GM19397 (cell line): ENCODE measurements around the gene ATP6V0A1.
A peak's percentile ranks its signal among the peaks of the same experiment; 100 is the strongest.
"Not testable (repeated sequence)": the region's sequence is repeated elsewhere in the genome, so short reads cannot be mapped to it uniquely, and the experiment has no call there.

Experiments used
- ATAC-seq: cut with Tn5 transposase; IDR thresholded peaks from one replicate; pipeline ENCODE4 v1.9.1; 2021; ENCODE audit warnings: mild to moderate bottlenecking, moderate library complexity; ENCODE audit not compliant: unreplicated experiment

The ATP6V0A1 gene

DNA sequence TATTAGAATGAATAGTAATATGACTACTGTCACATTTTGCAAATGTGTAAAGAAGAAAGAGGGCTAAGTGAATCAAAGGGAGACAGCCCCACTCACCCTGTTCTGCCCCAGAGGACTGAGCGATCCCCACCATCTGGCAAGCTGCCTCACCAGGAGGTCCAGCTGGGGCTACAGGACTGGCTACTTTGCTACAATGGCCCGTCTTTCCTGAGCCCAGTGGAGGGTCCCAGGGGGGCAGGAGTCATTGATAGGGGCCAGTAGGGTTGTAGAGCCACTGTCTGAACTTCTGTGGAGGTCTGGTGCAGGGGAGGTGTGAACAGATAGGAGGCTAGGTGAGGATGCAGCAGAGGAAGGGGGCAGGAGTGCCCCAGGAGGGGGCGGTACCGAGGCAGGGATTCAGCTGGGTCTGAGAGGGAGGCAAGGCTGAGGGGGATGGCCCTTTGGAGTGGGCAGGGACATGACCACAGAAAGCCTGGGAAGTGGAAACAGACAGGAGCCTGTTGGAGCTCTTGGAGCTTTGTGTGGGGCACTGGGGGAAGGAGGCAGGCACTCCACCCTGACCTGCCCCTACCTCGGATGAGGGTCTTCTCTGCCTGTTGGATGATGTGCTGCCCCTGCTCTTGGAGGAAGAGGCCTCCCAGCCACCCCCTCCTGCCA, 97.4 kb downstream of the ATP6V0A1 start:
- ATAC-seq: not testable (repeated sequence)

DNA sequence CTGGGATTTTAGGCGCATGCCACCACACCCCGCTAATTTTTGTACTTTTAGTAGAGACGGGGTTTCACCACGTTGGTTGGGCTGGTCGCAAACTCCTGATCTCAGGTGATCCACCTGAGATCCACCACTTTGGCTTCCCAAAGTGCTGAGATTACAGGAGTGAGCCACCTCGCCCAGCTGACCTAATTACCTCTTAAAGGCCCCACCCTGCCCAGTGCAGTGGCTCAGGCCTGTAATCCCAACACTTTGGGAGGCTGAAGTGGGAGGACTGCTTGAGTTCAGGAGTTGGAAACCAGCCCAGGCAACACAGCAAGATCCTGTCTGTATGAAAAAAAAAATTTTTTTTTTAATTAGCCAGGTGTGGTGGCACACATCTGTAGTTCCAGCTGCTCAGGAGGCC, 100.4 kb downstream of the ATP6V0A1 start:
- no peak for ATAC-seq

GRCh38 chr17:42560246-42560645, 101.6 kb downstream of the ATP6V0A1 start:
- ATAC-seq: no peak

GRCh38 chr17:42561897-42562387, 103.3 kb downstream of the ATP6V0A1 start, which contains the start of gene COASY:
COASY (plus strand) TSS chr17:42562148; CDS start chr17:42562623, 475 bp downstream.
- no peak for ATAC-seq

DNA sequence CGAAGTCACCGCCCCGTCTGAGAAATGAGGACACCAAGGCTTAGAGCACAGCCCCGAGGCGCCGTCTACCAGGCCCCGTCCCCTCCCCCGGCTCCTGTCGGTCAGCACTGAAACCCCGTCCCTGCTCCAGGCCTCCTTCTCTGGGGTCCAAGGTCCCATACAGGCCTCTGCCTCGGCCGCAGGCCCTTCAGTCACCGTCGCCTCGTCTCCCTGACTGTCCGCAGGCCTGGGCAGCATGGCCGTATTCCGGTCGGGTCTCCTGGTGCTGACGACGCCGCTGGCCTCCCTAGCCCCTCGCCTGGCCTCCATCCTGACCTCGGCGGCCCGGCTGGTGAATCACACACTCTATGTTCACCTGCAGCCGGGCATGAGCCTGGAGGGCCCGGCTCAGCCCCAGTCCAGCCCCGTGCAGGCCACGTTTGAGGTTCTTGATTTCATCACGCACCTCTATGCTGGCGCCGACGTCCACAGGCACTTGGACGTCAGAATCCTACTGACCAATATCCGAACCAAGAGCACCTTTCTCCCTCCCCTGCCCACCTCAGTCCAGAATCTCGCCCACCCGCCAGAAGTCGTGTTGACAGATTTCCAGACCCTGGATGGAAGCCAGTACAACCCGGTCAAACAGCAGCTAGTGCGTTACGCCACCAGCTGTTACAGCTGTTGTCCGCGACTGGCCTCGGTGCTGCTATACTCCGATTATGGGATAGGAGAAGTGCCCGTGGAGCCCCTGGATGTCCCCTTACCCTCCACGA, 103.9 kb downstream of the ATP6V0A1 start:
- ATAC-seq: no peak

DNA sequence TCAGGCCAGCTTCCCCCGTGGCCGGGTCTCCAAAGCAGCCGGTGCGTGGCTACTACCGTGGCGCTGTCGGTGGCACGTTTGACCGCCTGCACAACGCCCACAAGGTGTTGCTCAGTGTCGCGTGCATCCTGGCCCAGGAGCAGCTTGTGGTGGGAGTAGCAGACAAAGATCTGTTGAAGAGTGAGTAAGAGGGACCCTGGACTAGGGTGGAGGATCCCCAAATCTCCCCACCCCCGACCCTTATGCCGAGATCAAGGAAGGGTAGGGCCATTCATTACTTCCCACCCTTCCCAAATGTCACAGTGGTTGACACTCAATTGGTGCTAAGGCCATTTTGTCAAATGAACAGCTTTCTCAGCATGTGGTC, 104.4 kb downstream of the ATP6V0A1 start:
- ATAC-seq: no peak

- no peak for ATAC-seq
Measured at GRCh38 chr17:42563543-42563942, 104.9 kb downstream of the ATP6V0A1 start.

GRCh38 chr17:42563950-42564349, 105.3 kb downstream of the ATP6V0A1 start:
- no peak for ATAC-seq

DNA sequence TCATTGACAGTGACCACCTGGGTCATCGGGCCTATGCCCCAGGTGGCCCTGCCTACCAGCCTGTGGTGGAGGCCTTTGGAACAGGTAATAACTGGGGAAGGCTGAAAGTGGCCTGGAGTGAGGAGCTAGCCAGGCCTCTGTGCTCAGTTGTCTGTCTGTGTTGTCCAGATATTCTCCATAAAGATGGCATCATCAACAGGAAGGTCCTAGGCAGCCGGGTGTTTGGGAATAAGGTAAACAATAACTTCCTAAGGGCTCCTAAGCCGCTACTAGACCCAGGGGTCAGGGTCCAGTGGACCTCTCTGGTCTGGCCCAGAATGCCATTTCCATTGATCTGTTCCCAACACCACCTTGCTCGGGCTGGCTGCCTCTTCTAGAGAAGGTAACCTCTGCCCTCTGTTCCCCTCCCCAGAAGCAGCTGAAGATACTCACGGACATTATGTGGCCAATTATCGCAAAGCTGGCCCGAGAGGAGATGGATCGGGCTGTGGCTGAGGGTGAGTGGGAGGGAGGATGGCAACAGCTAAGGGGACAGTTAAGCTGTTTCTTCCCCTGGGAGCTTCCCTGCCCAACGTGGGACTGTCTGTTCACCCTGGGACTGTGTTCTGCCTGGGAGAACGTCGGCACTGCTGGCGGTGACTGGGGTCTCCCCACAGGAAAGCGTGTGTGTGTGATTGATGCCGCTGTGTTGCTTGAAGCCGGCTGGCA, 106.3 kb downstream of the ATP6V0A1 start:
- no peak for ATAC-seq

- ATAC-seq: no peak
Measured at GRCh38 chr17:42565523-42566214, 107.0 kb downstream of the ATP6V0A1 start.

DNA sequence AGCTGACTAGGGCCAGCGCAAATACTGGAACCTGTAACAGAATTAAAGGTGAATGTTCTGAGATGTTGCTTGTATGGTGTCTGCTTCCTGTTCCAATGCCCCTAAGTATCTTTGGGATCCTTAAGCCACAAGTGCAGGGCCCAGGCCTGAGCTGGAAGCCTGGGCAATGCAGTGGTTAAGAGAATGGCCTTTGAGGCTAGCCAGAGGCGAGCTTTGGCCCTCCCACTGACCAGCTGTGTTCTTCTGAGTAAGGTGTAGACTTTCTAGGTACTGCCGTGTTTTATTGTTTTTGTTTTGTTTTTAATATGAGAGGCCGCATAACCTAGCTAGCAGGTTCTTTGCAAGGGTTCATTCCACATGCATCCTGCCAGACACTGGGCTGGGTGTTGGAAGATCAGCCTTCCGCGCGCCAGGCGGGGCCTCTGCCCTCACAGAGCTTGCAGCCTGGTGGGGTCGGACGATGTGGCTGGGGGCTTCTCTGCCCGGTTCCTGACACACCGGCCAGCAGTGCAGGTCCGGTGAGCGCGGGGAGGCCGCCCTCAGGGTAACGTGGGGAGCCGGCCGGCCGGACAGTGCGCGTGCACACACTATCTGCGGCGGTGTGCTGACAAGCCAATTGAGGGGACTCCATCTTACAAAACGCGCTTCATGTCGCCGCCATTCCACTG, 107.7 kb downstream of the ATP6V0A1 start:
- ATAC-seq: peak; percentile 2

GRCh38 chr17:42566883-42567573, 108.3 kb downstream of the ATP6V0A1 start, which contains the start of gene MLX:
MLX (plus strand) TSS chr17:42567100; CDS start chr17:42567125, 25 bp downstream.
- ATAC-seq: peak; percentile 67

DNA sequence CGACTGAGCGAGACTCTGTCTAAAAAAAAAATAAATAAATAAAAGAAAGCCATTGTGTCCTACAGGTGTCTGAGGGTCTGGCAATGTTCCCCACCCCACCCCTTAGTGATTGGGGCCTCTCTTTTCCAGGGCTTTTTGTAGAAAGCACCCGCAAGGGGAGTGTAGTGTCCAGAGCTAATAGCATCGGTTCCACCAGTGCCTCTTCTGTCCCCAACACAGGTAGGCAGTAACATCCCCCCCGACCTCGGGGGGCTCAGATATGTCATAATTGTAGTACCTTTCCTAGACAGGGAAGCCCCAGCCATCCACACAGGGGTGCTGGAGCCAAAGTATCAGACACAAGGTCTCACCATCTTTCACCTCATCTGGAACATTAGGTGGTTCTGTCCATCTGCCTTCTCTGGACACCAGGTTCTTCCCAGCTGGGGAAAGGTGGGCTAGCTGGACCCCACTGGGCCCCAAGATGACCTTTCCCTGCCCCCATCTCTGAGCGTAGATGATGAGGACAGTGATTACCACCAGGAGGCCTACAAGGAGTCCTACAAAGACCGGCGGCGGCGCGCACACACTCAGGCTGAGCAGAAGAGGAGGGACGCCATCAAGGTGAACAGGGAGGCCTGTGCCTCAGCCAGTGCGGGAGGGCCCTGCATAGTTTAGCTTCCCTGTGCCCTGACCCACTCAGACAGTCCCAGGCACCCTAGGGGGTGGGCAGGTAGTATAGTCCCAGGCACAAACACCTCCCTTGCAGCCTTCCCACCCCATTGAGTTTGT, 109.8 kb downstream of the ATP6V0A1 start:
- no peak for ATAC-seq

DNA sequence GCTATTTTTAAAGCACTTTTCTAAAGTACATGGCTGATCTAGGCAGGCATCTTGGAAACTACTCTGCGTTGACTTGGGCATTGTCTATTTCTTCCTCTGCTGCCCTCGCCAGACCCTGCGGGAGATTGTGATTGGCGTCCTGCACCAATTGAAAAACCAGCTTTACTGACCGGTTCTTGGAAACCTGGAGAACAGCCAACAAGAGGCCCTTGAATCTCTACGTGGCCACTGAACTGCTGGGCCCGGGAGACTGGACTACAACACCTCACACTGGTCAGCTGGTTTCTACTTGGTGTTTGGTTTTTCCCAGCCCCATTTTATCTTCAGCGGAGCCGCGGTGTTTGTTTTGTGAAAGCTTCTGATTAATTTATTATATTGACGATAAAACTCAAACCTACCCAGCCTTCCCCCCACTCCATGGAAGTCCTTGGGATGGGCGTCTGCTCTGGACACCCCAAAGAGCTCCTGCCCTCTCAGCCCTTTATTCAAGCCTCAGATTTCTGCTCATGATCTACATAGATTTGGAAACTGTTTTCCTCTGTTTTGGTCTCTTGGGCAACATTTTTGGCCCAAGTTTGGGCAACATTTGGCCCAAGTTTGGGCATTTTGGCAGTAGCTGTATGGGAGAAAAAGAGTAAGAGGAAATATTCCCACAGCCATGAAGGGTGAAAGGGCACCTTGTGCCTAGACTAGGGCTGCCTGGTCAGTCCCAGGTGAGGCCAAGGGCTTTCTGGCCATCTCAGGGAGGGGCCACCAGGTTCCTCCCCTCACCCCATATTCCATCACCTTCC, 113.0 kb downstream of the ATP6V0A1 start:
- ATAC-seq: no peak
